Inflammatory macrophage treated with lipopolysaccharide for 1 hour (primary cell): Measurements from ENCODE around the gene IL17REL.

Source experiments
- DNase-seq, 2 donors: peaks; one replicate each; pipeline ENCODE4 v3.0.0-alpha.2; 2020 to 2022

IL17REL gene

DNA sequence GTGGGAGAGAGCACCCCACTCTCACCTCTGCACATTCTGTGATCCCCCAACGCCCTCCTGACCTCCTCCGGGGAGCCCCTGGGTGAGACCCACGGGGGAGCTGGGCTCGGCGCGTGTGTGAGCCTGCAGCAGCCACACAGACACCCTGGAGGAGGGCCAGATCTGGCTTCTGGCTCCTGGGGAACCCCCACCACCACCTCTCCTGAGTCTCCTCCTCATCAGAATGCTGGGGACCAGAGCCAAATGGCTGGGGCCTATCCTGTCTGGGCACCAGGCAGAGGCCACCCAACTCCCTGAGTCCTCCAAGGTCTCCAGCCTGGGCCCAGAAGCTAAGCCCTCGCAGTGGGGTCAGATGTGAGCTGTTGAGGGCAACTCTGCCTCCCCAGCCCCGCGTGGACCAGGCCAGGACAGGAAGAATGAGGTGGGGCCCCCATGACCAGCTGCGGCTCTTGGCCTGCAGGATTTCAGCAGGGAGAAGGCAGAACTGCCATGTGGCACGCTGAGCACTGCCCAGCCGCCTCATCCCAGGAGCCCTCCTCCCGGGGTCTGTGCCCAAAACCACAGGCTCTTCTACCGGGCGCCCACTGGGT is 57.5 kb downstream of the IL17REL start:
- DNase-seq = no peak

DNA sequence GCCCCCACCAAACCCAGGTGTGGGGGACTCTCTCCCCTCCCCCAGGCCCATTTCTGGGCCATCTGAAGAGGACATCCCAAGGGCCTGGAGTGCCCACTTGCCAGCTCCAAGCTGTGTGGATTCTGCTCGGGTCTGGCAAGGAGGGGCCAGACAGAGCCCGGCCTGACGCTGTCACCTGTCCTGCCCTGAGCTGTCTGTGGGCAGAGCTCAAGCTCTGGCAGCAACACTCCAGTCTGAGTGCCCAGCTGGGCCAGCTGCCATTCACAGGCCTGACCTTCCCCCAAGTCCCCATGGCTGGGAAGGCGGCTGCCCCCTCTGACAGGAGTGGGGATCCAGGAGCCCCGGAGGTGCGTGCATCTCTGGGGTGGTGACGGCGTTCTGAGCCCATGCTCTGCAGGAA is 58.2 kb downstream of the IL17REL start:
- no peak for DNase-seq

DNA sequence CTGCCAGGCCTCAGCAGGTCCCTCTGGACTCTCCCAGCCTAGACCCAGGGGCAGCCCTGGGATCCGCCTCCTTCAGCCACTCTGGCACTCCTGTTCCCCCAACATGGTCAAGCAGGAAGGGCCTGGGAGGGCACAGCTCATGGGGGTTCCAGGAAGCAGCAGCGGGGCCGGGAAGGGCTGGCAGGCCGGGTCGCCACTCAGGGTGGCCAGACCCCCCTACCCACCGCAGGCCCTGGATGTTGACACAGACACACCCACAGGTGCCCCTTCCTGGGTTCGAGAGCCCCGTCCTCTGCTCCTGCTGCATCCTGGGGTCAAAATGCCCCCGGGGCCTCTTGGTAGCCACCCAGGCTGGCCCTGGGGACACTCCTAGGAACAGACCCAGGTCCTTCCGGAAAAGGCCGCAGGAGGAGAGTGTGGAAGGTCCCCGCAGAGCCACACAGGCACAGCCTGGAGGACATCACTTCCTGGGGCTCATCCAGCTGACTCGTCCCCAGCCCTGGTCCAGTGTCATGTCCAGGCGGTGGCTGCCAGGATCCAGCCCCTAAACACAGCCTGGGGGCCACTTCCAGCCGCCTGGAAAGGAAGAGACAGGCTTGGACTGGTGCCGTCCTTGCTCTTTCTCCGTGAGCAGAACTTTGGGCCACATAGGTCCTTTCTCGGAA is 58.8 kb downstream of the IL17REL start:
- DNase-seq = no peak

DNA sequence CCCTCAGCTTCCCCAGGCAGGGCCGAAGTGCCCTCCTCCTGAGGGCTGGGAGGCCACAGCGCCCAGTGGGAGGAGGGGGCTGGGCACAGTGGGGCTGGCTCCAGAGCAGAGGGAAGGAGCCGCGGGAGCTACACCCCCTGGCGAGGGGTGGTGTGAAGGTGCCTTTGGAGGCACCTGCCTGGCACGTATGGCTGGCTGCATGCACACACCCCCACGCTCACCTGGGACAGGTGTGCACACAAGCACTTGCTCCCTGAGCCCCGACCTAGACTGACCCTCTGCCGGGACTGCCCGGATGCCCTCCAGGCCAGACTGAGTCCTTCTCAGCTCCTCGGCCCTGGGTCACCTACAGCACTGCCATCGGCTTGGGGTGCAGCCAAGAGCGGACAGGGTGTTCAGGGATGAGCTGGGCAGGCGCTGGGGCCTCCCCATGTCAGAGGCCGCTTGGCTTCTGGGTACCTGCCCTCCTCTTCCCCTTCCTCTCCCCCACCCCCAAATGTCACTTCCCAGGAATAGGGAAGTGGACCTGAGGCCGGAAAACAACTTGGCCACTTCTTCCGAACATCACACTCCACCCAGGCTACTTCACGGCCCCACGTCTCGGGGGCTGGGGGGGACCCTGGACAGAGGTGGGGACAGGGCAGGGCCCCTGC is 59.4 kb downstream of the IL17REL start:
- DNase-seq = no peak

DNA sequence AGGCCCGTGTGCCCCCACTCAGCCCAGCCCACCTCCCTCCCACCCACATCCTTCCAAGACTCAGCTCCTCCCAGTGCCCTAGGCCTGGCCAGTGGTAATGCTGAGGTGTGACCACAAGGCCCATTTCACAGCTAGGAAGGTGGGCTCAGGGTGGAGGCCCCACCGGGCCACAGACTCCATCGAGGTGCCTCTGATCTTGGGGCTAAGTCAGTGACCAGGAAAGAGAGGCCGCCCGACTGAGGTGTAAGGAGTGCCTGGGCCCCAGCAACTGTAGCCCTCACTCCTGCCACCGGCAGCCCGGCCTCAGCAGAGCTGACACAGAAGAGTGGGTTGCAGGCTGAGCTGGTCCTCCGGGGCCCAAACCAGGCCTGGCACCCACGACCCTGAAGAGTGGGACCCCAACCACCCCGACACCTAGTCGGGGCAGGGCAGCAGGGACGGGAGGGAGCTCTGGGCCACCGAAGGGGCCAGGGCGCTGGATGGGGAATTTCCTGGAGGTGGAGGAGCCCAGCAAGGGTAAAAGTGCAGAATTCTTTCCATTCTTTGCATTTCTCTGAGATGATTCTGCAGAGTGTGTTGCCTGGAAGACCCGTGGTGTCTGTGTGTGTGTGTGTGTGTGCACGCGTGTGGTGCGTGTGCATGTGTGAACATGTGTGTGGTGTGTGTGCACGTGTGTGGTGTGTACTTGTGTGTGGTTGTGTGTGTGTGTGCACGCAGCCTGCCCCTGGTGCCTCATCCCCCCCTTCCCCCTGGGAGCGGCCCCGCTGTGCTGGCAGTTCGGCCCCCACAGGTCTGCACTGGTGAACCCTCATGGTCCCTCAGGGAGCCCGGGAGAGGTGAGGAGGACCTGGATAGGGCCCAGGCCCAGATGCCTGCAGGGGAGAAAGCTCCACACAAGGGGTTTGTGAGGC is 60.3 kb downstream of the IL17REL start:
- DNase-seq = no peak

DNA sequence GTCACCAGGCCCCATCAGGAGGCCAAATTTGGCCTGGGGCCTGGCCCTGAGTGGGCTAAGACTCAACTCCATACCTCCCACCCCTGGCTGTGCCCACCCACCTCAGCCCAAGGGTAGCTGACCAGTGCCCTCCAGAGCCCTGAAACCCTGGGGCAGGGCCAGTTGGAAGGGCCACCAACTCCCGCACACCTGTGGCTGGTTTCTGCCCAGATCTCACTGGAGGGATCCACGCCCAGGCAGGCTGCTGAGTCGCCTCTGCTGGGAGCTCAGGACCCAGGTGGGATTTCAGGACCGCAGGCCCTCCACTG is 60.9 kb downstream of the IL17REL start:
- no peak for DNase-seq

DNA sequence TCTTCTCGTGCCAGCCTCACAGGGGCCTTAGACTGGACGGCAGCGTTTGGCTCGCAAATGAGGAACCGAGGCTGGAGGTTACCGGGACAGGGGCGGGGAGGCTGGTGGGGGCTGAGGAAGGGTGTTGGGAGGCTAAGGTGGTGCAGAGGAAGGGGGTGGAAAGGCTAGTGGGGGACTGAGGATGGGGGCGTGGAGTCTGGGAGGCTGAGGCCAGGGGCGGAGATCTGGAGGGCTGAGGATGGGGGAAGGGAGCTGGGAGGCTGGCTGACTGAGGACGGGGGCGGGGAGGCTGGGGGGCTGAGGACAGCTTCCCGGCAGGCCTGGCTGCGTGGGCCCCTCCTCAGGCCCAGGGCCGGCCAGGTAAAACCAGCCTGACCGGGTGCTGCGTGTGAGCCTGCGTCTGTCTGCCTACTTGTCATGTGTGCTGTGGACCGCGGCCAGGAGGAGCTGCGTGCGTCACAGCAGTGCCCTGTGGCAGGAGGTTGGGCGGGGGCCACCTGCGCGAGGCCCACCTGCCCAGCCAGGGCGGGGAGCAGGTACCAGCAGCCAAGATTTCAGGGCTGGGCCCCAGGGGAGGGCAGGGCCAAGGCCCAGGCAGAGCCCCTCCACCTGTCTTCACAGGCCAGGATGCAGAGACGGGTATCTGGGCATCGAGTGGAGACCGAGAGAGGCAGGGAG is 61.4 kb downstream of the IL17REL start:
- DNase-seq = no peak

DNA sequence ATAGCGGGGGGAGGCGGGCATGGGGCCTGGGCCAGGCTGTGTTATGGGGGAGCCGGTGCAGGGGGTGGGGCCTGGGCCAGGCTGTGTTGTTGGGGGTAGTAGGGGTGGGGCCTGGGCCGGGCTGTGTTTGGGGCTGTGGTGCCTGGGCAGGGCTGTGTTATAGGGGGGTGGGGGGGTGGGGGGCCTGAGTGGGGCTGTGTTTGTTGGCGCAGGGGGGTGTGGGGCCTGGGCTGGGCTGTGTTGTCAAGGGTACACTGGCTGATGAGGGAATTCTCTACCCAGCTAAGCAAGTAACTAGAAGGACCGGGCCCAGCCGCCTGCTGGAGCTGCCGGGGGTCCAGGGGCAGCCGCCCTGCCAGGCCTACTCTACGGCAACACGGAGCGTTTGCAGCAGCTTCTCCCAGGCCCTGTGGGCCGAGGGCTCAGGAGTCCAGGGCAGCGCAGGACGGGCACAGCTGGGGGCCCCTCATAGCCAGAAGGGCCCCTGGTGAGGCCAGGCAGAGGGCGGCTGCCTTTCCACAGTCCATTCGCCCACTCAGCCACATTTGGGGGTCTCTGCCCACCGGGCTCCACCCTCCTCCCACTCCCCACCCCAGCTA is 62.1 kb downstream of the IL17REL start:
- DNase-seq = no peak

DNA sequence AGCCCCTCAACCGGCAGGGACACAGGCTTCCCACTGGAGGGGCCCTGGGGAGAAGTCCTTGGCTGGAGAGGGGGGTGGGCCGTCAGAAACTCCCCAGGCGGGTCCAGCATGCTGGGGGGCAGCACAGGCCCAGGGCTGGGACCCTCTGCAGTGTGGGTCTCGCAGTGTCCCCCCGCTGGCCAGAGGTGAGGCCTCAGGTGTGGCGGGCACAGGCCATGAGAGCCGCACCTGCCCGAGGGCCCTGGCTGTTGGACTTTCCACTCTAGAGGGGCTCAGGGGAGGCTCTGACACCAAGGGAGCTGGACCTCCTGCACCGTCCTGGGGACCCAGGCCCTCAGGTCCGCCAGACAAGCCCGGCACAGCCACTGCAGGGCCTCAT is 62.7 kb downstream of the IL17REL start:
- no peak for DNase-seq

DNA sequence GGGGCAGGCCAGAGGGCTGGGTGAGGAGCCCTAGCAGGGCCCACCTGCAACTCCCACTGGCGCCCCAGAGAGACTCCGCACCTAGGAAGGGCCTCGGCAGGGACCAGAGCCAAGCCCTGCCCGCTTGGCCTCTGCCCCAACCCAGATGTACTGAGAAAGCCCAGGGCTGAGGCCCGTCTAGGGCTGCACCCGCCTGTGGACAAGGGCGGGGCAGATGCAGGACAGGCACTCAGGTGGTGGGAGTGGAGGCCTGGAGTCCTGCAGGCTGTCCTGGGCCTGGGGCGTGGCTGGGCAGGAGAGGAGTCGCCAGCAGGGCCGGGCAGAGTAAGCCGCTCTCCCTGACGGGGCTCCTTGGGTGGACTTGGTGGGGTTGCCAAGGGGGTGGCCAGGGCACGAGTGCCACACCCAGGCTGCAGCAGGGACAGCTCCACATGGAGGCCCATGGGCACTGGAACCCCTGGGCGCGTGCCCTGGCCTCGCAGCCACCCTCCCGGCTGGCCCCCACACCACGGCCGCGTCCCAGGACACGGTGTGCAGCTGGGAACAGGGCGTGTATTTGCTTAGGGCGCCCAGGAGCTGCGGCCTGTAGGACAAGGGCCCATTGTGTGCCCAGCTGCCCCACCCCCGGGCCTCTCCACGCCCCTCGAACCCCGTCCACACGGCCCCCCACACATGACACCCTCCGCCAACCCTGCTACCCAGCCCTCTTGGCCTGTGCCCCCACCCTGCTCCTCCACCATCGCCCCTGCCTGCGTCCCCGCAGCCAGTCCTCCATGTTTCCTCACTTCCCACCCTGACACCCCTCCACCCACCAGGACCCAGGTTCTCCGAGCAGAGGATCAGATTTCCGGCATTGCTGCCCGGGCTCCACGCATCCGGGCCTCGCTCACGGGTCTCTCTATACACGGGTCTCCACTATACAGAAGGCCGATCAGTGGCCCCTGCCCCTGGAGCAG is 63.3 kb downstream of the IL17REL start:
- DNase-seq = no peak

DNA sequence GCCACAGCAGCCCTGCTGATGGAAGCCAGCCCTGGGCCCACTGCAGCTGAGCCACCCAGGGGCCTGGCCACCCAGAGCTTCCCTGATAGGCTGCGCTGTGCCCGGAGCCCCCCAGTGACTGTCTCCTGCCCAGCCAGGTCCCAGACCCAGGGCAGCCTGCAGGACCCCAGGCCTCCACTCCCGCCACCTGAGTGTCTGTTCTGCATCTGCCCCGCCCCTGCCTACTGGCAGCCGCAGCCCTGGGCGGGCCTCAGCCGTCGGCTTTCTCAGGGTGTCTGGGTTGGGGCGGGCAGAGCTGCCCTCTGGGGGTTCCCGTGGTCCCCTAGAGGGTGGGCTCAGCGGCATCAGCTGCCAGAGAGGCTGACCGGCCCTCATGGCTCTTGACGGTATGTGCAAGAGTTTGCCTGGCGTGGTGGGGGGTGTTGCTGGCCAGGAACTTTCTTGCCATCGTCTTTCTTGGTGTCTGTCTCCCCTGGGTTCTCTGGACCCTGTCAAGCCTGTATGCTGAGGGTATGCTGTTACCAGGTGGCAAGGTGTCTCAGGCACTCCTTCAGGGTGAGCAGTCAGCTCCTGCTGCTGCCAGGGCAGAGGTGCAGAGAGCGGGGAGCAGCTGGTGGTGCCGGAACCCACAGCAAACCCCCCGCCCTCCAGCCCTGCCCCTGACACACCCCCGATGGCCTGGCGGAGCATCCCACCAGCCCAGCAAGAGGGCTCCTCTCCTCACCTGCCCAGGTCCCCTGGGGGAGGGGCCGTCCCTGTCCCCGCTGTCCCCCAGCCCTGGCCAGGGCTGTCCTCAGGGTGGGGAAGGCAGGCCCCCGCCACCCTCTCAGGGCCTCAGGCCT is 64.2 kb downstream of the IL17REL start:
- DNase-seq = no peak

DNA sequence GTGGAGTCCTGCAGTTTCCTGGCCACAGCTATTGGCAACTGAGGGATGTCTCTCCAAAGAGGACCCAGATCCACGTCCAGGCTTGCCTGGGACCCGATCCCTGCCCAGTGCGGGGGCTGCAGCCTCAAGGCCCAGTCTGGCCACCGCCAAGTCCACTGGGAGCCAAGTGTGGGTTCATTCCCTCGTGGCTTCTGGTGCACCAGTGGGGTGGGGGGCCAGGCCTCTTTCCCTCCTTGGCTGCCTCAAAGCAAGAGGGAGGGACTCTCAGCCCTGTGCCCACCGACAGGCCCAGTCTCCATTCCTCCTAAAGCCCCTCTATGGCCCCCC is 65.3 kb downstream of the IL17REL start:
- DNase-seq = no peak

DNA sequence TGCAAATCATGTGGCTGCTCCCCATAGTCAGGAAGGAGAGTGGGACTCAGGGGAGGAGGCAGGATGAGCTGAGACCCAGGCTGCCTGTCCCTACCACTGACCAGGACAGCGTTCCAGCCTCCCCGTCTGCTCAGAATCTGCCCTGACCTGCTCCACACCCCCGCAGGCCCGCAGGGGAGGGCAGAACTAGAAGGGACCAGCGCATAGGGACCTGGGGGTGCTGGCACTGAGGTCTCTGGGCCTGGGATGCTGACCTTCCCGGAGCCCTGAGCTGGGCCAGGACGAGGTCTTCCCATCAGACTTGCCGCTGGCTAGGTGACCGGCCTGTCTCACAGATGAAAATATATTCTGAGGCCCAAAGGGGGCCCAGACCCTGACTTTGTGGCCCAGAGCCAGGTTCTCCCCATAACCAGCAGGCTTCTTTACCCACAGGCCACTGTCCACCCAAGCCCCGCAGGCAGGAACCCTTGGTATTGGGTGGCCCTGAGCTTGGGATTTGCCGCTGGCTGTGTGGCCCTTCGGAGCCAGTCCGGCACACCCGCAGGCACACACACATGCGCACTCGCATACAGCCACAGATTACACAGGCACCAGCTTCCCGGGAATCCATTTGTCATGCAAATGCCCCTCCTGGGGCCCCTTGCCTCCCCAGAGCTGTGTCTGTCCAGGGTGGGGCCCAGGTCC is 65.8 kb downstream of the IL17REL start:
- DNase-seq = no peak

DNA sequence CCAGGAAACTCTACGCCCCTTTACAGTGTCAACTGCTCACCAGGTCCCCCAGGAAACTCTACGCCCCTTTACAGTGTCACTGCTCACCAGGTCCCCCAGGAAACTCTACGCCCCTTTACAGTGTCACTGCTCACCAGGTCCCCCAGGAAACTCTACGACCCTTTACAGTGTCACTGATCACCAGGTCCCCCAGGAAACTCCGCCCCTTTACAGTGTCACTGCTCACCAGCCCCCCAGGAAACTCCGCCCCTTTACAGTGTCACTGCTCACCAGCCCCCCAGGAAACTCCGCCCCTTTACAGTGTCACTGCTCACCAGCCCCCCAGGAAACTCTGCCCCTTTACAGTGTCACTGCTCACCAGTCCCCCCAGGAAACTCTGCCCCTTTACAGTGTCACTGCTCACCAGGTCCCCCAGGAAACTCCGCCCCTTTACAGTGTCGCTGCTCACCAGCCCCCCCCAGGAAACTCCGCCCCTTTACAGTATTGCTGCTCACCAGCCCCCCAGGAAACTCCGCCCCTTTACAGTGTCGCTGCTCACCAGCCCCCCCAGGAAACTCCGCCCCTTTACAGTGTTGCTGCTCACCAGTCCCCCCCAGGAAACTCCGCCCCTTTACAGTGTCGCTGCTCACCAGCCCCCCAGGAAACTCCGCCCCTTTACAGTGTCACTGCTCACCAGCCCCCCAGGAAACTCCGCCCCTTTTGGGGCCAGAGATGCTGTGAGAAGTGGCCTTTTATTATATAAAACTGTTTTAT is 67.3 kb downstream of the IL17REL start:
- DNase-seq = peak; percentile 43 to 62
